GM12892 (cell line): ENCODE measurements around the gene CCDC149.

Experiments
- POLR2A ChIP-seq: IDR thresholded peaks from 2 replicates; pipeline ENCODE4 v1.6.1; 2011; ENCODE audit warnings: low read depth, low read length, control low read depth
- POLR2AphosphoS5 ChIP-seq: IDR thresholded peaks from 2 replicates; pipeline ENCODE4 v1.6.1; 2011; ENCODE audit warnings: low read depth, low read length, control low read depth

GRCh38 chr4:24853142-24853541 is 59.7 kb downstream of the CCDC149 start:
- TF ChIP-seq POLR2A (no peak), POLR2AphosphoS5 (no peak)
